HUES6 (cell line): ENCODE results near the gene OXSR1.

ENCODE experiments used
- H3K27ac ChIP-seq: 2 replicates; pipeline ENCODE4 v1.7.0; 2013; ENCODE audit warnings: low read depth, mild to moderate bottlenecking, low read length, inconsistent platforms
- H3K27me3 ChIP-seq: 2 replicates; pipeline ENCODE4 v1.6.1; 2013; ENCODE audit warnings: low read length; ENCODE audit not compliant: control insufficient read depth, insufficient read depth
- H3K36me3 ChIP-seq: 2 replicates; pipeline ENCODE4 v1.6.1; 2013; ENCODE audit warnings: low read length; ENCODE audit not compliant: control insufficient read depth, insufficient read depth
- H3K4me1 ChIP-seq: 2 replicates; pipeline ENCODE4 v1.6.1; 2013; ENCODE audit warnings: low read length; ENCODE audit not compliant: control insufficient read depth, insufficient read depth
- H3K4me3 ChIP-seq: 2 replicates; pipeline ENCODE4 v1.5.1; 2013; ENCODE audit warnings: low read depth, low read length
- H3K9ac ChIP-seq: one replicate; pipeline ENCODE4 v1.6.1; 2013; ENCODE audit warnings: mild to moderate bottlenecking, low read length
- H3K9me3 ChIP-seq: 2 replicates; pipeline ENCODE4 v1.6.1; 2013; ENCODE audit warnings: low read depth, low read length; ENCODE audit not compliant: control insufficient read depth, insufficient read depth

Gene OXSR1

GRCh38 chr3:38139191-38139590 lies 26.1 kb upstream of the OXSR1 start:
- H3K27ac ChIP-seq, result no peak overlapping the region

GRCh38 chr3:38139652-38140051 lies 25.7 kb upstream of the OXSR1 start:
- H3K27ac ChIP-seq, result no peak overlapping the region
- peaks cover 25% of the 10 kb centered on the region for H3K4me1 ChIP-seq

More at GRCh38 chr3:38139191-38139590, 26.1 kb upstream of the OXSR1 start:
- Histone ChIP-seq H3K4me1 (peaks cover 25% of the 10 kb centered on the region), H3K9me3 (no peaks in the 10 kb centered on the region), H3K27me3 (no peaks in the 10 kb centered on the region; the same call in 1 of the 2 replicates), H3K9ac (peak overlapping the region; percentile 89), H3K36me3 (peaks cover 25% of the 10 kb centered on the region), H3K4me3 (peak overlapping the region; percentile 84)

GRCh38 chr3:38140326-38141172 lies 24.8 kb upstream of the OXSR1 start:
- H3K36me3 ChIP-seq, result peaks cover 18% of the 10 kb centered on the region
- no peaks in the 10 kb centered on the region; the same call in 1 of the 2 replicates for H3K27me3 ChIP-seq
- no peak overlapping the region for H3K27ac ChIP-seq
- no peak overlapping the region for H3K9ac ChIP-seq
- no peaks in the 10 kb centered on the region for H3K9me3 ChIP-seq
- H3K4me1 ChIP-seq, result peaks cover 21% of the 10 kb centered on the region
- H3K4me3 ChIP-seq, result no peak overlapping the region

More at GRCh38 chr3:38139652-38140051, 25.7 kb upstream of the OXSR1 start:
- H3K9ac ChIP-seq, result peak overlapping the region; percentile 89
- no peaks in the 10 kb centered on the region for H3K9me3 ChIP-seq
- no peaks in the 10 kb centered on the region; the same call in 1 of the 2 replicates for H3K27me3 ChIP-seq
- H3K36me3 ChIP-seq, result peaks cover 21% of the 10 kb centered on the region
- peak overlapping the region; percentile 84 for H3K4me3 ChIP-seq

- Histone ChIP-seq H3K27me3 (no peaks in the 10 kb centered on the region; the same call in 1 of the 2 replicates), H3K4me1 (peaks cover 17% of the 10 kb centered on the region), H3K9me3 (0 out of 2 replicates have a peak, but pooled peaks cover 4% of the 10 kb centered on the region), H3K9ac (no peak overlapping the region), H3K36me3 (peaks cover 18% of the 10 kb centered on the region), H3K27ac (no peak overlapping the region), H3K4me3 (no peak overlapping the region)
Observed at GRCh38 chr3:38141173-38141951, 24.0 kb upstream of the OXSR1 start.

GRCh38 chr3:38141952-38142273 lies 23.4 kb upstream of the OXSR1 start:
- Histone ChIP-seq H3K36me3 (peaks cover 18% of the 10 kb centered on the region), H3K27me3 (no peaks in the 10 kb centered on the region; the same call in 1 of the 2 replicates), H3K27ac (no peak overlapping the region), H3K9ac (no peak overlapping the region), H3K4me3 (no peak overlapping the region), H3K9me3 (0 out of 2 replicates have a peak, but pooled peaks cover 4% of the 10 kb centered on the region), H3K4me1 (peaks cover 17% of the 10 kb centered on the region)

- 0 out of 2 replicates have a peak, but pooled peaks cover 4% of the 10 kb centered on the region for H3K9me3 ChIP-seq
Observed at GRCh38 chr3:38142959-38143358, 22.4 kb upstream of the OXSR1 start.

GRCh38 chr3:38143511-38143910 lies 21.8 kb upstream of the OXSR1 start:
- peaks cover 18% of the 10 kb centered on the region for H3K36me3 ChIP-seq
- no peak overlapping the region for H3K4me3 ChIP-seq
- no peaks in the 10 kb centered on the region; the same call in 1 of the 2 replicates for H3K27me3 ChIP-seq
- H3K4me1 ChIP-seq, result peaks cover 9% of the 10 kb centered on the region
- 0 out of 2 replicates have a peak, but pooled peaks cover 4% of the 10 kb centered on the region for H3K9me3 ChIP-seq
- H3K9ac ChIP-seq, result no peak overlapping the region
- H3K27ac ChIP-seq, result no peak overlapping the region

More at GRCh38 chr3:38142959-38143358, 22.4 kb upstream of the OXSR1 start:
- Histone ChIP-seq H3K36me3 (peaks cover 18% of the 10 kb centered on the region), H3K9ac (no peak overlapping the region), H3K4me3 (no peak overlapping the region), H3K4me1 (peaks cover 12% of the 10 kb centered on the region), H3K27me3 (no peaks in the 10 kb centered on the region; the same call in 1 of the 2 replicates), H3K27ac (no peak overlapping the region)

GRCh38 chr3:38146504-38146903 lies 18.8 kb upstream of the OXSR1 start:
- H3K36me3 ChIP-seq, result peaks cover 10% of the 10 kb centered on the region; the same call in 1 of the 2 replicates
- H3K9me3 ChIP-seq, result 0 out of 2 replicates have a peak, but pooled peaks cover 4% of the 10 kb centered on the region
- no peaks in the 10 kb centered on the region for H3K4me1 ChIP-seq
- H3K9ac ChIP-seq, result no peak overlapping the region
- no peaks in the 10 kb centered on the region for H3K27me3 ChIP-seq
- no peak overlapping the region for H3K4me3 ChIP-seq
- no peak overlapping the region for H3K27ac ChIP-seq

GRCh38 chr3:38147421-38147820 lies 17.9 kb upstream of the OXSR1 start:
- no peak overlapping the region for H3K27ac ChIP-seq
- no peaks in the 10 kb centered on the region for H3K27me3 ChIP-seq
- peaks cover under 1% of the 10 kb centered on the region; the same call in 1 of the 2 replicates for H3K36me3 ChIP-seq
- H3K9me3 ChIP-seq, result 0 out of 2 replicates have a peak, but pooled peaks cover 4% of the 10 kb centered on the region
- H3K4me1 ChIP-seq, result no peaks in the 10 kb centered on the region
- no peak overlapping the region for H3K9ac ChIP-seq
- H3K4me3 ChIP-seq, result no peak overlapping the region

GRCh38 chr3:38148311-38148882 lies 16.9 kb upstream of the OXSR1 start:
- no peak overlapping the region for H3K4me3 ChIP-seq
- no peaks in the 10 kb centered on the region for H3K27me3 ChIP-seq
- 0 out of 2 replicates have a peak, but pooled peaks cover 4% of the 10 kb centered on the region for H3K9me3 ChIP-seq
- H3K27ac ChIP-seq, result no peak overlapping the region
- no peaks in the 10 kb centered on the region for H3K4me1 ChIP-seq
- H3K9ac ChIP-seq, result no peak overlapping the region
- H3K36me3 ChIP-seq, result no peaks in the 10 kb centered on the region
